Mucosa of rectum (tissue), 2 donors: ENCODE results near the gene FASLG.

ENCODE experiments used
- H3K27ac ChIP-seq, 2 donors: one replicate each; pipeline ENCODE4 v1.7.0; 2013; ENCODE audit warnings: inconsistent platforms in 2 of 2, low read depth in 2 of 2, low read length in 2 of 2
- H3K27me3 ChIP-seq, 2 donors: one replicate each; pipeline ENCODE4 v1.7.0; 2013; ENCODE audit warnings: low read length in 2 of 2; ENCODE audit not compliant: control insufficient read depth in 2 of 2, insufficient read depth in 2 of 2
- H3K36me3 ChIP-seq, 2 donors: one replicate each; pipeline ENCODE4 v1.7.0; 2013; ENCODE audit warnings: low read length in 2 of 2; ENCODE audit not compliant: control insufficient read depth in 2 of 2, insufficient read depth in 2 of 2
- H3K4me1 ChIP-seq, 2 donors: one replicate each; pipeline ENCODE4 v1.7.0; 2013; ENCODE audit warnings: low read length in 2 of 2, mild to moderate bottlenecking in 1 of 2; ENCODE audit not compliant: control insufficient read depth in 2 of 2, insufficient read depth in 2 of 2
- H3K4me3 ChIP-seq, 2 donors: one replicate each; pipeline ENCODE4 v1.7.0; 2013; ENCODE audit warnings: low read length in 2 of 2
- H3K9ac ChIP-seq, 2 donors: one replicate each; pipeline ENCODE4 v1.7.0; 2013; ENCODE audit warnings: low read length in 2 of 2, low read depth in 1 of 2, mild to moderate bottlenecking in 1 of 2
- H3K9me3 ChIP-seq, 2 donors: one replicate each; pipeline ENCODE4 v1.7.0; 2013; ENCODE audit warnings: low read length in 2 of 2; ENCODE audit not compliant: control insufficient read depth in 2 of 2
- donor health status: healthy.
- donor health status: Normal muscosa, but diverticular disease.

The FASLG gene

GRCh38 chr1:172699111-172699510 lies 40.2 kb downstream of the FASLG start:
- H3K27ac ChIP-seq: peak overlapping the region in 1 of 2 donors; percentile 49
- no peaks in the 10 kb centered on the region for H3K36me3 ChIP-seq

GRCh38 chr1:172699695-172700227 lies 40.9 kb downstream of the FASLG start:
- H3K4me1 ChIP-seq: no peaks in the 10 kb centered on the region

More at GRCh38 chr1:172699111-172699510, 40.2 kb downstream of the FASLG start:
- no peaks in the 10 kb centered on the region for H3K27me3 ChIP-seq
- H3K4me1 ChIP-seq: no peaks in the 10 kb centered on the region
- no peak overlapping the region for H3K4me3 ChIP-seq
- H3K9me3 ChIP-seq: no peaks in the 10 kb centered on the region
- H3K9ac ChIP-seq: no peak overlapping the region

GRCh38 chr1:172700556-172700955 lies 41.7 kb downstream of the FASLG start:
- H3K27ac ChIP-seq: no peak overlapping the region
- H3K4me3 ChIP-seq: no peak overlapping the region
- no peaks in the 10 kb centered on the region for H3K27me3 ChIP-seq
- H3K36me3 ChIP-seq: no peaks in the 10 kb centered on the region
- H3K4me1 ChIP-seq: no peaks in the 10 kb centered on the region
- H3K9ac ChIP-seq: no peak overlapping the region
- no peaks in the 10 kb centered on the region for H3K9me3 ChIP-seq

More at GRCh38 chr1:172699695-172700227, 40.9 kb downstream of the FASLG start:
- H3K9me3 ChIP-seq: no peaks in the 10 kb centered on the region
- no peaks in the 10 kb centered on the region for H3K27me3 ChIP-seq
- no peak overlapping the region for H3K9ac ChIP-seq
- H3K4me3 ChIP-seq: no peak overlapping the region
- H3K27ac ChIP-seq: peak overlapping the region in 1 of 2 donors; percentile 13
- H3K36me3 ChIP-seq: no peaks in the 10 kb centered on the region

- no peaks in the 10 kb centered on the region for H3K36me3 ChIP-seq
- no peak overlapping the region for H3K27ac ChIP-seq
- no peak overlapping the region for H3K4me3 ChIP-seq
- no peaks in the 10 kb centered on the region for H3K4me1 ChIP-seq
- no peaks in the 10 kb centered on the region for H3K9me3 ChIP-seq
- H3K9ac ChIP-seq: no peak overlapping the region
- H3K27me3 ChIP-seq: no peaks in the 10 kb centered on the region
Measured at GRCh38 chr1:172704001-172704400, 45.1 kb downstream of the FASLG start.

GRCh38 chr1:172704420-172705210 lies 45.7 kb downstream of the FASLG start:
- no peak overlapping the region for H3K27ac ChIP-seq
- H3K9ac ChIP-seq: no peak overlapping the region
- no peaks in the 10 kb centered on the region for H3K4me1 ChIP-seq
- no peaks in the 10 kb centered on the region for H3K27me3 ChIP-seq
- no peaks in the 10 kb centered on the region for H3K9me3 ChIP-seq
- no peaks in the 10 kb centered on the region for H3K36me3 ChIP-seq
- no peak overlapping the region for H3K4me3 ChIP-seq

GRCh38 chr1:172708452-172708851 lies 49.5 kb downstream of the FASLG start:
- Histone ChIP-seq H3K4me1 (no peaks in the 10 kb centered on the region), H3K36me3 (no peaks in the 10 kb centered on the region), H3K4me3 (no peak overlapping the region), H3K27ac (no peak overlapping the region), H3K9me3 (no peaks in the 10 kb centered on the region), H3K9ac (no peak overlapping the region), H3K27me3 (no peaks in the 10 kb centered on the region)

- Histone ChIP-seq H3K9ac (no peak overlapping the region), H3K4me3 (no peak overlapping the region), H3K27ac (no peak overlapping the region), H3K36me3 (no peaks in the 10 kb centered on the region), H3K9me3 (no peaks in the 10 kb centered on the region), H3K4me1 (no peaks in the 10 kb centered on the region), H3K27me3 (no peaks in the 10 kb centered on the region)
Measured at GRCh38 chr1:172711558-172711957, 52.7 kb downstream of the FASLG start.

GRCh38 chr1:172713466-172713865 lies 54.6 kb downstream of the FASLG start:
- no peak overlapping the region for H3K4me3 ChIP-seq
- no peaks in the 10 kb centered on the region for H3K4me1 ChIP-seq
- no peak overlapping the region for H3K9ac ChIP-seq
- no peak overlapping the region for H3K27ac ChIP-seq
- H3K9me3 ChIP-seq: no peaks in the 10 kb centered on the region
- H3K27me3 ChIP-seq: no peaks in the 10 kb centered on the region
- H3K36me3 ChIP-seq: no peaks in the 10 kb centered on the region
